Thoracic aorta (tissue), 2 donors: ENCODE results near the gene LDLRAD4. TPM values are rescaled to one million over a fixed set of nuclear protein-coding genes. Genes with fewer than 3 reads are reported as not detected.

ENCODE experiments used
- ATAC-seq: fragments of 150-250 bp; one replicate; pipeline ENCODE4 v1.8.0; 2017; ENCODE audit warnings: low read depth; ENCODE audit not compliant: insufficient number of reproducible peaks, low FRiP score
- DNase-seq: peaks from one replicate; pipeline ENCODE4 v3.0.0-alpha.2; 2020; ENCODE audit warnings: low spot score
- H3K27ac ChIP-seq, 2 donors: fragments of 200-600 bp; sonication (generic); 1 replicate in 1 of 2; 2 replicates in 1 of 2; pipeline ENCODE4 v1.5.1; 2016; ENCODE audit warnings: mild to moderate bottlenecking in 2 of 2, moderate library complexity in 2 of 2
- H3K27me3 ChIP-seq: fragments of 200-600 bp; sonication (generic); replicated peaks from 2 replicates; pipeline ENCODE4 v1.6.0; 2016; ENCODE audit warnings: mild to moderate bottlenecking; ENCODE audit not compliant: insufficient read depth
- H3K36me3 ChIP-seq: fragments of 200-600 bp; sonication (generic); one replicate; pipeline ENCODE4 v1.5.1; 2016
- H3K4me1 ChIP-seq, 2 donors: fragments of 200-600 bp; sonication (generic); 1 replicate in 1 of 2; 2 replicates in 1 of 2; pipeline versions ENCODE4 v1.5.1 to v1.6.0; 2016; ENCODE audit warnings: low read depth in 2 of 2, mild to moderate bottlenecking in 1 of 2; ENCODE audit not compliant: control insufficient read depth in 1 of 2
- H3K4me3 ChIP-seq: fragments of 200-600 bp; sonication (generic); 2 replicates; pipeline ENCODE4 v1.5.1; 2016; ENCODE audit warnings: mild to moderate bottlenecking
- H3K9me3 ChIP-seq: fragments of 200-600 bp; sonication (generic); 2 replicates; pipeline ENCODE4 v1.5.1; 2016
- CTCF ChIP-seq: fragments of 200-600 bp; sonication (generic); IDR thresholded peaks from one replicate; pipeline ENCODE4 v1.5.1; 2019; ENCODE audit warnings: antibody characterized with exemption
- total RNA-seq, 2 donors: library from RNA; depleted of rRNA; stranded (reverse); fragments of >200 nt; gene quantifications; one replicate each; pipeline versions ENCODE4 v1.1.0 to v1.2.3, GENCODE V29; 2016

The LDLRAD4 gene
- total RNA-seq, 2 donors from 2014 or later = 98.4 to 135 TPM

- Histone ChIP-seq H3K9me3 (peaks cover 4% of the 10 kb centered on the region), H3K27me3 (no peaks in the 10 kb centered on the region), H3K4me1 (peaks cover 22 to 55% of the 10 kb centered on the region in 2 donors), H3K36me3 (no peaks in the 10 kb centered on the region), H3K4me3 (peak overlapping the region; percentile 26), H3K27ac (peak overlapping the region; percentile 81)
- TF ChIP-seq CTCF = no peak
- DNase-seq (peak; percentile 28), ATAC-seq (peak; percentile 52)
These were observed 100.4 kb downstream of the LDLRAD4 start for GRCh38 chr18:13318731-13319501.

- Histone ChIP-seq H3K27ac (peak overlapping the region; percentile 81), H3K4me1 (peaks cover 22 to 56% of the 10 kb centered on the region in 2 donors), H3K9me3 (peaks cover 4% of the 10 kb centered on the region), H3K36me3 (no peaks in the 10 kb centered on the region), H3K27me3 (no peaks in the 10 kb centered on the region), H3K4me3 (peak overlapping the region; percentile 26)
- TF ChIP-seq CTCF = no peak
- no peak for DNase-seq
- no peak for ATAC-seq
These were observed 101.1 kb downstream of the LDLRAD4 start for GRCh38 chr18:13319629-13320028.

GRCh38 chr18:13320096-13320495 is 101.5 kb downstream of the LDLRAD4 start:
- H3K27ac ChIP-seq = peak overlapping the region; percentile 81
- peak overlapping the region; percentile 26 for H3K4me3 ChIP-seq
- no peak for TF ChIP-seq CTCF
- DNase-seq (no peak), ATAC-seq (no peak)
- no peaks in the 10 kb centered on the region for H3K27me3 ChIP-seq
- H3K9me3 ChIP-seq = peaks cover 4% of the 10 kb centered on the region
- peaks cover 22 to 56% of the 10 kb centered on the region in 2 donors for H3K4me1 ChIP-seq
- no peaks in the 10 kb centered on the region for H3K36me3 ChIP-seq

- ATAC-seq (no peak), DNase-seq (no peak)
- Histone ChIP-seq H3K4me1 (peaks cover 22 to 56% of the 10 kb centered on the region in 2 donors), H3K36me3 (no peaks in the 10 kb centered on the region), H3K4me3 (no peak overlapping the region), H3K27me3 (no peaks in the 10 kb centered on the region), H3K9me3 (peaks cover 2% of the 10 kb centered on the region), H3K27ac (peak overlapping the region; percentile 81)
- TF ChIP-seq CTCF = no peak
These were observed 102.4 kb downstream of the LDLRAD4 start for GRCh38 chr18:13320891-13321425.

- no peak for TF ChIP-seq CTCF
- Histone ChIP-seq H3K4me1 (peaks cover 22 to 56% of the 10 kb centered on the region in 2 donors), H3K27me3 (no peaks in the 10 kb centered on the region), H3K9me3 (no peaks in the 10 kb centered on the region), H3K36me3 (no peaks in the 10 kb centered on the region), H3K27ac (no peak overlapping the region), H3K4me3 (no peak overlapping the region)
- no peak for DNase-seq
- no peak for ATAC-seq
These were observed 103.4 kb downstream of the LDLRAD4 start for GRCh38 chr18:13321923-13322322.
